DMS114 treated with DMSO at 0.1 percent for 48 hours (cell line): ENCODE measurements around the gene GOLGA7B.

Experiments used
- DNase-seq: peaks from one replicate; lab custom pipeline; 2025; ENCODE audit not compliant: unreplicated experiment; lab: John Stamatoyannopoulos, UW

The GOLGA7B gene

GRCh38 chr10:97892506-97892905, 42.9 kb downstream of the GOLGA7B start:
- no peak for DNase-seq

- no peak for DNase-seq
These were observed 43.3 kb downstream of the GOLGA7B start for GRCh38 chr10:97892939-97893338.

GRCh38 chr10:97894092-97894491, 44.4 kb downstream of the GOLGA7B start:
- DNase-seq: no peak

GRCh38 chr10:97895084-97895483, 45.4 kb downstream of the GOLGA7B start:
- no peak for DNase-seq

- no peak for DNase-seq
These were observed 46.3 kb downstream of the GOLGA7B start for GRCh38 chr10:97895915-97896314.

GRCh38 chr10:97896756-97897358, 47.2 kb downstream of the GOLGA7B start:
- no peak for DNase-seq

GRCh38 chr10:97898429-97898828, 48.8 kb downstream of the GOLGA7B start:
- no peak for DNase-seq

GRCh38 chr10:97901381-97901780, 51.7 kb downstream of the GOLGA7B start:
- DNase-seq: no peak

GRCh38 chr10:97903128-97904017, 53.7 kb downstream of the GOLGA7B start:
- DNase-seq: no peak

GRCh38 chr10:97904018-97904381, 54.4 kb downstream of the GOLGA7B start:
- no peak for DNase-seq

- no peak for DNase-seq
These were observed 54.9 kb downstream of the GOLGA7B start for GRCh38 chr10:97904576-97904975.

GRCh38 chr10:97905276-97905675, 55.6 kb downstream of the GOLGA7B start:
- DNase-seq: no peak

- DNase-seq: no peak
These were observed 57.6 kb downstream of the GOLGA7B start for GRCh38 chr10:97907211-97907610.

- DNase-seq: no peak
These were observed 58.2 kb downstream of the GOLGA7B start for GRCh38 chr10:97907830-97908229.

- no peak for DNase-seq
These were observed 61.0 kb downstream of the GOLGA7B start for GRCh38 chr10:97910661-97911060.

- DNase-seq: no peak
These were observed 61.6 kb downstream of the GOLGA7B start for GRCh38 chr10:97911217-97911616.

GRCh38 chr10:97913193-97913592, 63.5 kb downstream of the GOLGA7B start:
- DNase-seq: no peak

- no peak for DNase-seq
These were observed 64.0 kb downstream of the GOLGA7B start for GRCh38 chr10:97913614-97914013.

GRCh38 chr10:97914171-97914836, 64.7 kb downstream of the GOLGA7B start:
- DNase-seq: no peak

- peak; percentile 57 for DNase-seq
These were observed 65.2 kb downstream of the GOLGA7B start for GRCh38 chr10:97914837-97915211.

- DNase-seq: no peak
These were observed 65.9 kb downstream of the GOLGA7B start for GRCh38 chr10:97915346-97916131.
